Epithelial cell of proximal tubule (primary cell): ENCODE data around the gene EFNB3. TPM values are rescaled to one million over a fixed set of nuclear protein-coding genes. Genes with fewer than 3 reads are reported as not detected.

Experiments
- DNase-seq: peaks from one replicate; pipeline ENCODE4 v3.0.0-alpha.2; 2011; ENCODE audit warnings: low read depth
- H3K4me3 ChIP-seq: 2 replicates; pipeline ENCODE4 v1.5.1; 2011; ENCODE audit warnings: low read depth, mild to moderate bottlenecking, low read length
- total RNA-seq: library from RNA; depleted of rRNA; stranded (reverse); fragments of >200 nt; gene quantifications from 2 replicates; pipeline ENCODE4 v1.2.3, GENCODE V29; 2015
- TF ChIP-seq, protein P1 (sequence below): conservative IDR thresholded peaks from 2 replicates; pipeline ENCODE4 v1.5.1; 2012; ENCODE audit warnings: low read depth, mild to moderate bottlenecking, low read length

The EFNB3 gene
- total RNA-seq, 1 donor from 2014 or later = 1.7 TPM

- peak; percentile 60 for DNase-seq
- peak within 1 kb of the TSS; percentile 93 for H3K4me3 ChIP-seq
- TF ChIP-seq, protein P1, sequence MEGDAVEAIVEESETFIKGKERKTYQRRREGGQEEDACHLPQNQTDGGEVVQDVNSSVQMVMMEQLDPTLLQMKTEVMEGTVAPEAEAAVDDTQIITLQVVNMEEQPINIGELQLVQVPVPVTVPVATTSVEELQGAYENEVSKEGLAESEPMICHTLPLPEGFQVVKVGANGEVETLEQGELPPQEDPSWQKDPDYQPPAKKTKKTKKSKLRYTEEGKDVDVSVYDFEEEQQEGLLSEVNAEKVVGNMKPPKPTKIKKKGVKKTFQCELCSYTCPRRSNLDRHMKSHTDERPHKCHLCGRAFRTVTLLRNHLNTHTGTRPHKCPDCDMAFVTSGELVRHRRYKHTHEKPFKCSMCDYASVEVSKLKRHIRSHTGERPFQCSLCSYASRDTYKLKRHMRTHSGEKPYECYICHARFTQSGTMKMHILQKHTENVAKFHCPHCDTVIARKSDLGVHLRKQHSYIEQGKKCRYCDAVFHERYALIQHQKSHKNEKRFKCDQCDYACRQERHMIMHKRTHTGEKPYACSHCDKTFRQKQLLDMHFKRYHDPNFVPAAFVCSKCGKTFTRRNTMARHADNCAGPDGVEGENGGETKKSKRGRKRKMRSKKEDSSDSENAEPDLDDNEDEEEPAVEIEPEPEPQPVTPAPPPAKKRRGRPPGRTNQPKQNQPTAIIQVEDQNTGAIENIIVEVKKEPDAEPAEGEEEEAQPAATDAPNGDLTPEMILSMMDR = peak; percentile 20
Measured at GRCh38 chr17:7687072-7687907, 17.7 kb upstream of the EFNB3 start, which contains the start of gene TP53. Gene TP53 (minus strand): TSS chr17:7687490. CDS start chr17:7676594, 10,896 bp downstream.

DNA sequence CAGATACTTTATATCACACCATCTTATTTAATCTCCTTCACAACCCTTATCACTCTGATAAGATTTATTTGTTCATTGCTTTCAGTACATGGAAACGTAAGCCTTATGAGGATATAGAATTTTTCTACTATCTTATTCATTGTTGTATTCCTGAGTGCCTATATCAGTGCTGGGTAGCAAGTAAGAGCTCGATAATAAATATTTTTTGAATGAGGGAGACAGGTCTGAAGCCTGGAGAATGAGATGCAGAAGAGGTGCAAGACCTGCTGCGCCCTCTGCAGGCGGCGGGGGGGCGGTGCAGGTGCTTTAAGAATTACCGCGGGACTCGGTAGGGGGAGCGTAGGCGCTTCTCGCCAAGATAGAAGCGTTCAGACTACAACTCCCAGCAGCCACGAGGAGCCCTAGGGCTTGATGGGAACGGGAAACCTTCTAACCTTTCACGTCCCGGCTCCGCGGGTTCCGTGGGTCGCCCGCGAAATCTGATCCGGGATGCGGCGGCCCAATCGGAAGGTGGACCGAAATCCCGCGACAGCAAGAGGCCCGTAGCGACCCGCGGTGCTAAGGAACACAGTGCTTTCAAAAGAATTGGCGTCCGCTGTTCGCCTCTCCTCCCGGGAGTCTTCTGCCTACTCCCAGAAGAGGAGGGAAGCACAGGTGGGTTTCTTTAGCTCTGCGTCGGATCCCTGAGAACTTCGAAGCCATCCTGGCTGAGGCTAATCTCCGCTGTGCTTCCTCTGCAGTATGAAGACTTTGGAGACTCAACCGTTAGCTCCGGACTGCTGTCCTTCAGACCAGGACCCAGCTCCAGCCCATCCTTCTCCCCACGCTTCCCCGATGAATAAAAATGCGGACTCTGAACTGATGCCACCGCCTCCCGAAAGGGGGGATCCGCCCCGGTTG, 16.8 kb upstream of the EFNB3 start, which contains the start of gene WRAP53:
TSS of gene WRAP53 (plus strand) at position 570 of the 900 bp plus-strand sequence. CDS start at position 742, 172 bp downstream.
- TF ChIP-seq, protein P1 = peak; percentile 95
- peak within 1 kb of the TSS; percentile 93 for H3K4me3 ChIP-seq
- DNase-seq = peak; percentile 91

GRCh38 chr17:7688808-7689316, 16.1 kb upstream of the EFNB3 start:
- TF ChIP-seq, protein P1 = no peak
- H3K4me3 ChIP-seq = peak overlapping the region; percentile 93
- DNase-seq = no peak

DNA sequence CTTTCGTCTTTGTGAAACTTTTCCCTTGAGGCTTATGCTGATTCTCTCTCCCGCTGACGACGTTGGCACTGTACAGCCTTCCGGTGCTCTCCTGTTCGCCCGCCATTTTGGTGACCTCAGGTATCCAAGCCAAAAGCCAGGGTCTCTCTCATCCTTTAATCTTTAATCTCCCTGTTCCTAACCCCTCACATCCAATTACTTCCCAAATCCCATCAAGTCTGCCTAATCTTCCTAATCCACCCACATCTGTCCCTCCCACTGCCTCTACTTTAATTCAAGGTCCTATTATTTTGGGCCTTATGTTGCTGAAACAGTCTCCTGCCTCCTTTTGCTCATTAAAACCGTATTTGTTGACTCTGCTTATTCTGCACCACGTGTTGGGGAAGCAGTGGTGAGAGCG, 9.4 kb upstream of the EFNB3 start:
- no peak for DNase-seq
- H3K4me3 ChIP-seq = no peak overlapping the region
- TF ChIP-seq, protein P1 = no peak

- TF ChIP-seq, protein P1 = no peak
- no peak overlapping the region for H3K4me3 ChIP-seq
- DNase-seq = no peak
Measured at GRCh38 chr17:7697828-7698588, 7.0 kb upstream of the EFNB3 start.

DNA sequence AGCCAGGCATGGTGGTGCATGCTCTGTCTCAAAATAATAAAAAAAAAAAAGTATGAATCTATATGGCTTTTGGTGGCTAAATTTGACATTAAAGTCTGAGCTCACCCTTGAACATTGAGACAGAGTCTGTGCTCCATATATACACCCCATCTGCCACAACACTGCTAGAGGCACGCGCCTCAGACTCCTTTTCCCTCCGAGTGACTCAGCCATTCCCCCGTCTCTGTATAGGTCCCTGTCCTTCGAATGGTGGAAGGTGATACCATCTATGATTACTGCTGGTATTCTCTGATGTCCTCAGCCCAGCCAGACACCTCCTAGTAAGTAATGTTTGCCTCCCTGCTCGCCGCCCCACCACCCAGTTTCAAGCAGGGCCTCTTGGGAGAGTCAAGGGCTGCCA, 4.5 kb upstream of the EFNB3 start:
- DNase-seq = no peak
- TF ChIP-seq, protein P1 = no peak
- no peak overlapping the region for H3K4me3 ChIP-seq
